GM19238 (cell line): Measurements from ENCODE around the gene EPM2A.

Experiments used
- DNase-seq: peaks from one replicate; pipeline ENCODE4 v3.0.0; 2011; ENCODE audit warnings: low spot score; ENCODE audit not compliant: insufficient read length

Gene EPM2A

DNA sequence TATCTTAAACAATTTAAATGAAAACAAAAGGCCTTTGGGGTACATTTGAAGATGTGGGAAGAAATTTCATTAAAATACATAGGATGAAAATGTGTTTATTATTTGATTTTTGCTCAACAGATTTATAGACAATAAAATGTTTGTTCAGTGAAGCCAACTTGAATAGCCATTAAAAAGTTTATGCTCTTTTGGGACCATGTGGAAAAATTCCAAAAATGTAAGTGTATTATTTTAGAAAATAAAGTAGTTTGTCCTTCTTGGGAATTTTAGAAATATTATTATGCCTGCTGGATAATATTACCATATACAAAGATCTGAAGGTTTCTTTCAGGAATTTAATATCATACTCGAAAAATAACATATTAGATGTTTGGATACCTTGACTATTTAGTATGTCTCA, 131.3 kb downstream of the EPM2A start:
- DNase-seq: no peak

DNA sequence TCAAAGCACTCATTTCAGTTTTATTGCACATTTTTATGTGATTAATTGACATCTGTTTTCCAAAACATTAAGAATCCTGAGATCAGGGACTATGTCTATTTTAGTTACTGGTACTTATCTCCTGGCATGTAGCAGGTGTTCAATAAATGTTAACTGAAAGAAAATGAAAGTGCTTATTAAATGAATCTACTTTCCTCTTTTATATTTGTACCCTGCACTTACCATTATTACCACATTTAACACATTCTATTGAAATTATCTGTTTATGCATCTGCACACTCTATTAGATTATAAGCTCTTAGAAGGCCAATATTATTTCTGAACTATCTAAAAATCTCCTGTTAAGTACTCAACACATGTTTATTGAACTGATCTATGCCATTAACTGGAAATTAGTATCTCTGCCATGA, 131.9 kb downstream of the EPM2A start:
- no peak for DNase-seq

DNA sequence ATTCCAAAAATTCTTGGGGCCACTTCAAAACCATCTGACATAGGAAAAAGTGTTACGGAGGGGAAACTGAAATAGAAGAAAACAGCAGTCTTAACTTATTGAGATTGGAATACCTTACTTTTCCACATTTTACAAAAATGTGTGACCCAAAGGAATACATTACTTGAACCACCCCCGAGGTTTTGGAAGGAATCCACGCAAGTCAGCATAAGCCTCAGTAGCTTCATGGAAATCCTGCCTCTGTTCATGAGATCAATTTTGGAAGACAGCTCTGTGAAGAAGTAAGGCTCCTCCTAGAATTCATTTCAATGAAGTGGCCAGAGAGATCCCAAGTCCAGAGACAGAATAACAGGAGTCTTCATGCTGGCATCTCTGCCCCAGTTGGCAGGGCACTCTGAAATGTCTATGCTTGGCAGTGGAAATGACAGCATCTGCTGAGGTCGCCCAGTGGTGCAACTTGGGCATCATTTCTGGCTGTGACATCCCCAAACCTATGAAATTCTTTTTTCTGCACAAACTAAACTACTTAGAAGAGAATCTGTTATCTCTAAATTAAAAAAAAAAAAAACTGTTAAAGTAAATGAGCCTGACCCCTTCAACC, 132.5 kb downstream of the EPM2A start:
- DNase-seq: no peak

DNA sequence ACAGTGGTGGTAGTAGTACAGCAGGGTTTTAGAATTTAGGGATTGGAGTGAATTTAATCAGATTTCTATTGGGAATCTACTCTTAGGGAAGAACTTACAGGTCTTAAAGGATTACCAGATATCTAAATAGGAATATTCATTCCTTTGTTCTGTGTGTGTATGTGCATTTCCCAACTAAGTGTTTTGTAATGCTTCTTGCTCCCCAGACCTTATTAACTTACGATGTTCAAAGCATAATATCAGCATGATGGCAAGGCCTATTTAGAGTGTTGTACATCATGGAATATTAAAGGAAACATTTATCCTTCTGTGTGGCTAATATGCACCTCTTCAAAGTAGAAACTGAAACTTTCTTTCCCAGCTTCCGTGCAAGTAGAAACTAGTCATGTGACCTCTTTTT, 133.9 kb downstream of the EPM2A start:
- no peak for DNase-seq

DNA sequence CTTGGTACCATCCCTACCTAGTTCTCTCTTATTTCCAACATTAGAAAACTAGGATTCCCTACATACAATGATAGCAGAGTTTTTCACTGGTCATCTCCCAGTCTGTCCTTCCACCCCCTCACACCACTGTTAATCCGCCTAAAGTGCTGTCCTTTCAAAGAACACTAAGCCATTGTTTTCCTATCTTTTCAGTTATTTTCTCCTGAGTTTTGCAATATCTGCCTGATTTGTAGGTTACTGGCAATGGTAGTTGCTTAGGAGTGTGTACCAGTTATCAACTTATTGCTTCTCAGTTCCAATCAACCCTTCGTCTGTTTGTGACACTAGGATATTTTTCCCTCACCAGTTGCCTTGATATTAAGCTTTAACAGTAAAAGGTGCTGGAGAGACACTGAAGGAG, 135.0 kb downstream of the EPM2A start:
- DNase-seq: no peak

DNA sequence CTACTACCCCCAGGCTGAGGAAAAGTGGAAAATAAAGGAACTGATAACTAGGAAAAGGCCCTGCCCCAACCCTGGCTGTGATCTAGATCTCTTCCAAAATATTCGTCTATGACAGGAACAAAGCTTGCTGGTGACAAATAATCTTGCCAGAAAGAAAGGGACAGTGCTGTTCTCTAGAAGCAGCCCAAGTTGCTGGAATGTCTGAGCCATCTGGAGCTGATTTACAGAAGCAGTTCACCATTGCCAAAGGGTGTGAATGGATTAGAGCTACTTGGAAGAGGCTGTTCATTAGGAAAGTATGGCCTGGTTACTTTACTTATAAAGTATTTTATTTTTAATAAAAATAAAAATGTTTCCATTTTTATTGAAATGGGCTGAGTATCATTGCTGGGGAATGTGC, 146.3 kb downstream of the EPM2A start:
- DNase-seq: no peak

DNA sequence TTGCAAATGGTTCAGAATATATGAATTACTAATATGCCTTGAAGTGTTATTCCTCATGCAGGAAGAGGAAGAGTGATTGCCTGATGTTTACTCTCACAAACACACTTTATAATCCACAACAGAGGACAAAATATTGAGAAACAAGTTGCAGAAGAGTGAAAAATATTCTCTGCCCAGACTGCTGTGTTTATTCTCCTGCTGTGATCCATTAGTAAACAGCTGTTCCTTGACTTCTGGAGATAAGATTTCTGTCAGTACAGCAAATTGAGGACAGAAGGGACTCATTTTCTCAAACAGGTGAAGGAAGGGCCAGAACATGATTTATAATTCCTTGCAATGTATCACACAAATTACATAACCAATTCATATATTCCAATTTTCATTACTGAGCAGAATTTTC, 148.0 kb downstream of the EPM2A start:
- no peak for DNase-seq

DNA sequence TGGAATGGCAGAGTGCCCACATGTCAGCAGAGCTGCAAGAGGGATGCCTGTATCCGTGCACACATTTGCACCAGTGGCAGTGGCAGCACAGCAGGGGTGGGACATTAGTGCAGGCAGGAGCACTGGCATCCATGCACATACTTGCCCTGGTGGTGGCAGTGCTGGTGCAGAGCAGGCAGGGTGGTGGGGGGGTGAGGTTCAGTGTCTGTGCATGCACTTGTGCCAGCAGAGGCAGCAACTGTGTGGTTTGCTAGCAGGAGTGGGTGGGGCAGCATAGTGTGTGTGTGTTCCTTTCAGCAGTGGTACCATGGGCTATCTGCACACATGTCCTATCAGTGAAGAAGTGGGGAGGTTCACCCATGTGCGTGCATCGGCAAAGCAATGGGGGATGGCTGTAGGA, 151.6 kb downstream of the EPM2A start:
- DNase-seq: no peak
